GM19035 (cell line): Measurements from ENCODE around the gene SNRPA.

Experiments used
- ATAC-seq: cut with Tn5 transposase; IDR thresholded peaks from one replicate; pipeline ENCODE4 v1.9.1; 2021; ENCODE audit not compliant: unreplicated experiment

Gene SNRPA

GRCh38 chr19:40750874-40751537, at the start of gene SNRPA:
SNRPA (plus strand) TSS chr19:40751203; CDS start chr19:40751409, 206 bp downstream.
- peak; percentile 54 for ATAC-seq

GRCh38 chr19:40701758-40702157, 49.2 kb upstream of the SNRPA start:
- ATAC-seq = no peak

GRCh38 chr19:40702337-40703012, 48.5 kb upstream of the SNRPA start:
- ATAC-seq = no peak

- ATAC-seq = no peak
These were observed 47.8 kb upstream of the SNRPA start for GRCh38 chr19:40703029-40703755.

- no peak for ATAC-seq
These were observed 46.3 kb upstream of the SNRPA start for GRCh38 chr19:40704491-40705361.

GRCh38 chr19:40705362-40705651, 45.7 kb upstream of the SNRPA start:
- ATAC-seq = no peak

- ATAC-seq = no peak
These were observed 44.9 kb upstream of the SNRPA start for GRCh38 chr19:40705950-40706619.

GRCh38 chr19:40707615-40708014, 43.4 kb upstream of the SNRPA start:
- no peak for ATAC-seq

- no peak for ATAC-seq
These were observed 41.2 kb upstream of the SNRPA start for GRCh38 chr19:40709817-40710216.

GRCh38 chr19:40713939-40714338, 37.1 kb upstream of the SNRPA start:
- no peak for ATAC-seq

- peak; percentile 51 for ATAC-seq
These were observed 36.3 kb upstream of the SNRPA start for GRCh38 chr19:40714441-40715299.

GRCh38 chr19:40716031-40716481, 34.9 kb upstream of the SNRPA start:
- ATAC-seq = no peak

GRCh38 chr19:40716482-40717324, 34.3 kb upstream of the SNRPA start, which contains the start of the genes COQ8B and ITPKC:
COQ8B (minus strand) TSS chr19:40716886; CDS start chr19:40714632, 2,254 bp downstream.
ITPKC (plus strand) TSS chr19:40717112; CDS start chr19:40717136, 24 bp downstream.
- peak; percentile 67 for ATAC-seq

- ATAC-seq = no peak
These were observed 33.6 kb upstream of the SNRPA start for GRCh38 chr19:40717325-40717879.

GRCh38 chr19:40717880-40718773, 32.9 kb upstream of the SNRPA start:
- ATAC-seq = no peak

GRCh38 chr19:40718774-40719391, 32.1 kb upstream of the SNRPA start:
- no peak for ATAC-seq

- ATAC-seq = no peak
These were observed 31.5 kb upstream of the SNRPA start for GRCh38 chr19:40719414-40719894.
